HFFc6 (cell line): ENCODE measurements around the gene EDN2. TPM values are rescaled to one million over a fixed set of nuclear protein-coding genes. Genes with fewer than 3 reads are reported as not detected.
A peak's percentile ranks its signal among the peaks of the same experiment; 100 is the strongest.

ENCODE experiments used
- DNase-seq: peaks from one replicate; pipeline ENCODE4 v3.0.0-alpha.2; 2018
- H3K27ac Mint-ChIP-seq: 2 replicates; pipeline ENCODE4 v1.8.0; 2020; ENCODE audit warnings: mild to moderate bottlenecking, mixed read lengths
- H3K27me3 Mint-ChIP-seq: 2 replicates; pipeline ENCODE4 v1.8.0; 2021; ENCODE audit warnings: mild to moderate bottlenecking, moderate library complexity, mixed read lengths; ENCODE audit not compliant: insufficient read depth
- H3K36me3 Mint-ChIP-seq: 2 replicates; pipeline ENCODE4 v1.8.0; 2021; ENCODE audit warnings: low read depth, mixed read lengths
- H3K4me1 Mint-ChIP-seq: 2 replicates; pipeline ENCODE4 v1.8.0; 2020; ENCODE audit warnings: low read depth, mixed read lengths
- H3K4me3 Mint-ChIP-seq: 2 replicates; pipeline ENCODE4 v1.8.0; 2020; ENCODE audit warnings: mild to moderate bottlenecking, moderate library complexity, mixed read lengths
- H3K9me3 Mint-ChIP-seq: 2 replicates; pipeline ENCODE4 v1.8.0; 2020; ENCODE audit warnings: mild to moderate bottlenecking, mixed read lengths
- total RNA-seq, 6 experiments: library from RNA; stranded (reverse); fragmentation: NEBNext Ultra II Directional; extraction: Animal tissue kit (Norgen Biotek cat#: 25700); gene quantifications; 2 replicates in 1 of 6; 3 replicates in 5 of 6; pipeline ENCODE4 v1.2.3, GENCODE V29; 2021
- TF ChIP-seq, protein P1 (sequence below): fragments of 200-600 bp; sonication (generic); IDR thresholded peaks from 2 replicates; pipeline ENCODE4 v1.5.0; 2021; ENCODE audit warnings: antibody characterized with exemption, mild to moderate bottlenecking

The EDN2 gene
- total RNA-seq, 6 experiments from 2014 or later: not detected

DNA sequence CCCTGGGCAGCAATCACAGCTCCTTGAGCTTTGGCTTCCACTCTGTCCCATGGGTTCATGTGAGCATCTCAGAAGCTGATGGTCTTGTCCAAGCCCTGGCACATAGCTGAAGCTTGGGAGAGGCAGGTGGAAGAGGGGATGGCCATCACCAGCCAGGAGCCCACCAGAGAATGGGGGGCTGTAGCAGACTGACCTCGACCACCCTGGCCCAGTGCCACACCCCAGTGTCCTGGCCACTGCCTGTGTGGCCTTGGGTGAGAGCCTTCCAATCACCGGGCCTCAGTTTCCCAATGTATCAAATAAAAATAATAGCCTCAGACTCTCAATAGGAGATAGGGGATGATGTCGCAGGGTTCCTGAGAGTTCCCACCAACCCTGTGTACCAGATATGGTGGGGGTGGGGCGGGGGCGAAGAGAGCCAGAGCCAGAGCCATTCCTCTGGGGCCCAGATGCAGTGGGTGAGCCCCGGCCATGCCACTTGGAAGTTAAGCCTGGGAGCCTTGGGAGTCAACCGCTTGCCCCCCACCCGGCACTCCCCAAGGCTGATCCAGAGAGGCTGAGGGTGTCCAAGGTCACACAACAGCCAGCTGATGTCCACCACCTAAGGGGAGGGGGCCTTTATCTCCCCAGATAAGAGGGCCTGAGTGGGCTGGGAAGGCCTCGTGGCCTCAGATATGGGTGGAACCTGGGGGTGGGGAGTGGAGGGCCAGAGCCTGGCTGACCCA is 9.3 kb upstream of the EDN2 start:
- TF ChIP-seq, protein P1, sequence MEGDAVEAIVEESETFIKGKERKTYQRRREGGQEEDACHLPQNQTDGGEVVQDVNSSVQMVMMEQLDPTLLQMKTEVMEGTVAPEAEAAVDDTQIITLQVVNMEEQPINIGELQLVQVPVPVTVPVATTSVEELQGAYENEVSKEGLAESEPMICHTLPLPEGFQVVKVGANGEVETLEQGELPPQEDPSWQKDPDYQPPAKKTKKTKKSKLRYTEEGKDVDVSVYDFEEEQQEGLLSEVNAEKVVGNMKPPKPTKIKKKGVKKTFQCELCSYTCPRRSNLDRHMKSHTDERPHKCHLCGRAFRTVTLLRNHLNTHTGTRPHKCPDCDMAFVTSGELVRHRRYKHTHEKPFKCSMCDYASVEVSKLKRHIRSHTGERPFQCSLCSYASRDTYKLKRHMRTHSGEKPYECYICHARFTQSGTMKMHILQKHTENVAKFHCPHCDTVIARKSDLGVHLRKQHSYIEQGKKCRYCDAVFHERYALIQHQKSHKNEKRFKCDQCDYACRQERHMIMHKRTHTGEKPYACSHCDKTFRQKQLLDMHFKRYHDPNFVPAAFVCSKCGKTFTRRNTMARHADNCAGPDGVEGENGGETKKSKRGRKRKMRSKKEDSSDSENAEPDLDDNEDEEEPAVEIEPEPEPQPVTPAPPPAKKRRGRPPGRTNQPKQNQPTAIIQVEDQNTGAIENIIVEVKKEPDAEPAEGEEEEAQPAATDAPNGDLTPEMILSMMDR: no peak
- Mint-ChIP-seq H3K36me3 (no peaks in the 10 kb centered on the region), H3K4me1 (peaks cover 40% of the 10 kb centered on the region), H3K4me3 (no peak overlapping the region), H3K27me3 (peaks cover 4% of the 10 kb centered on the region), H3K27ac (peak overlapping the region; percentile 73; the same call in 1 of the 2 replicates), H3K9me3 (no peaks in the 10 kb centered on the region)
- DNase-seq: no peak

DNA sequence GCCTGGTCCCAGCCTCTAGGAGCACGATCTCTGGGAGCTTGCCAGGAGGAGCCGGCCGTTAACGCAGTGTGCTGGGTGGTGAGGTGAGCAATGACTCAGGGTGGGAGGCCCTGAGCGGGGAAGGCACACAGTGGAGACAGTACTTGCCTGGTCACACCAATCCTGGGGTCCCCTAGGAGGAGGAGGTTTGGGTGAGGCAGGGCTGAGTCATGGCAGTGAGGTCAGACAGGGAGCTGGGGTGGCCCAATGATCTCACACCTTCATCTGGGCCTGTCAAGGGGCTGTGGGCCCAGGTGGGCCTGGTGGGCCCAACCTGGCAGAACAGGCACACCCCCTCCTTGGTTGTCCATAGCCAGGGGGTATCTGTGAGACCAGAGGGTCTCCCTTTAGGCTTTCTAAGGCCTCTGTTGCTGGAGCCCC is 8.6 kb upstream of the EDN2 start:
- Mint-ChIP-seq H3K36me3 (no peaks in the 10 kb centered on the region), H3K27ac (peak overlapping the region; percentile 73), H3K9me3 (no peaks in the 10 kb centered on the region), H3K4me1 (peaks cover 33% of the 10 kb centered on the region), H3K4me3 (no peak overlapping the region), H3K27me3 (peaks cover 4% of the 10 kb centered on the region)
- TF ChIP-seq, protein P1: no peak
- peak; percentile 95 for DNase-seq

DNA sequence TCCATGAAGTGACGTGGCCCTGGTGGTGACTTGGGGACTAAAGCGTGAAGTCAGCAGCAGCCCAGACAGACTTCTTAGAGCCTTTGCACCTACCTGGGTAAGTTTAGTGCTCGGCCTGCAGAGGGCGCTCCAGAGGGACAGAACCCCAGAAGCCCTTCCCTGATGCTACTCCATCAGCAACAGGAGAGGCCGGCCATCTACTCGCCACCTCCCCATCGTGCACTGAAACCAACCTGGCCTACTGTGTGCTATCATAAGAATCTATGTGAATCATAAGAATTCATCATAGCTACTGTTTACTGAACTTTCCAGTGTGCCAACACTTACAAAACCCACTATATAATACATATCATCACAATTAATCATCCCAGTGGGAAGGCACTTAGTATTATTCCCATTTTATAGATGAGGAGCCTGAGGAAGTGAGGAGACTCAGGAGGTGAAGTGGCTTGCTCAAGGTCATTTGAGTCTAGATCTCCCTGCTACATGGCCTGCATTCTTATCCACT is 7.9 kb upstream of the EDN2 start:
- no peak for DNase-seq
- H3K9me3 Mint-ChIP-seq: no peaks in the 10 kb centered on the region
- TF ChIP-seq, protein P1: peak; percentile 77
- H3K4me3 Mint-ChIP-seq: no peak overlapping the region
- no peaks in the 10 kb centered on the region for H3K36me3 Mint-ChIP-seq
- H3K27ac Mint-ChIP-seq: peak overlapping the region; percentile 51
- peaks cover 4% of the 10 kb centered on the region for H3K27me3 Mint-ChIP-seq
- H3K4me1 Mint-ChIP-seq: peaks cover 34% of the 10 kb centered on the region

DNA sequence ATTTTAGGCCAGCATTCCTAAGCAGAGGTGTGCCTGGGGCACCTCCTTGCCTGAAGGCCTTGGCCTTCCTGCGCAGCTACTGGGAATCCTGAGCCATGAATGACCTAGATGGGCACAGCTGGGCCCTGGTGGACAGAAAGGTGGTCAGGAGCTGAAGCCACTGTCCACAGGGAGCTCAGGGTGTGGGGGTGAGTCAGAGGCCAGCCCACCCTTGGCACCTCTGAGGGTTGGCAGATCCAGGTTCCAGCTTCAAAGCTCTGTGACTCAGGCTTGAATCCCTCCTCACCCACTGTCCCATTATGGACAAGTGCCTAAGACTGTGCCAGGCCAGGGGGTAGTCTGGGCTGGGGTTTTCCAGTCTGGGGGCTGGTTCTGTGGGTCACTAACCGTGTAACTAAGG is 6.4 kb upstream of the EDN2 start:
- Mint-ChIP-seq H3K4me3 (no peak overlapping the region), H3K27ac (no peak overlapping the region), H3K36me3 (no peaks in the 10 kb centered on the region), H3K9me3 (no peaks in the 10 kb centered on the region), H3K4me1 (peaks cover 48% of the 10 kb centered on the region), H3K27me3 (peaks cover 7% of the 10 kb centered on the region; the same call in 1 of the 2 replicates)
- DNase-seq: no peak
- TF ChIP-seq, protein P1: no peak

DNA sequence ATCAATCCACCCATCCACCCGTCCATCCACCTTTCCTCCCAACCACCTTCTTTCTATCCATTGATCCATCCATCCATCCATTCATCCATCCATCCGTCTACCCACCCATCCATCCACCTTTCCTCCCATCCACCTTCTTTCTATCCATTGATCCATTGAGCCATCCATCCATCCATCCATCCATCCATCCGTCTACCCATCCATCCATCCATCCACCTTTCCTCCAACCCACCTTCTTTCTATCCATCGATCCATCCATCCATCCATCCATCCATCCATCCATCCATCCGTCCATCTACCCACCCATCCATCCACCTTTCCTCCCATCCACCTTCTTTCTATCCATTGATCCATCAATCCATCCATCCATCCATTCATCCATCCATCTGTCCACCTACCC is 5.1 kb upstream of the EDN2 start:
- Mint-ChIP-seq H3K4me3 (no peak overlapping the region), H3K27me3 (peaks cover 7% of the 10 kb centered on the region; the same call in 1 of the 2 replicates), H3K36me3 (no peaks in the 10 kb centered on the region), H3K9me3 (no peaks in the 10 kb centered on the region), H3K27ac (no peak overlapping the region), H3K4me1 (peaks cover 46% of the 10 kb centered on the region)
- no peak for DNase-seq
- TF ChIP-seq, protein P1: no peak
